NOMO-1 (cell line): ENCODE data around the gene NAALADL2.

Experiments used
- DNase-seq, 2 experiments: peaks; one replicate each; lab custom pipeline; 2025; ENCODE audit not compliant: unreplicated experiment in 2 of 2; lab: John Stamatoyannopoulos, UW

Gene NAALADL2

GRCh38 chr3:174859114-174859735 lies at the start of gene NAALADL2:
TSS of gene NAALADL2 (plus strand) at chr3:174859334.
- no peak for DNase-seq

GRCh38 chr3:174810254-174810653 lies 48.9 kb upstream of the NAALADL2 start:
- DNase-seq = peak in 1 of 2 experiments; percentile 25

- DNase-seq = no peak
These were observed 46.8 kb upstream of the NAALADL2 start for GRCh38 chr3:174812172-174812862.

- DNase-seq = no peak
These were observed 43.4 kb upstream of the NAALADL2 start for GRCh38 chr3:174815750-174816149.

GRCh38 chr3:174820885-174821284 lies 38.2 kb upstream of the NAALADL2 start:
- DNase-seq = no peak

- no peak for DNase-seq
These were observed 37.7 kb upstream of the NAALADL2 start for GRCh38 chr3:174821477-174821876.

- DNase-seq = no peak
These were observed 36.8 kb upstream of the NAALADL2 start for GRCh38 chr3:174822320-174822719.

GRCh38 chr3:174826069-174826468 lies 33.1 kb upstream of the NAALADL2 start:
- DNase-seq = no peak

GRCh38 chr3:174844746-174845145 lies 14.4 kb upstream of the NAALADL2 start:
- no peak for DNase-seq

- DNase-seq = no peak
These were observed 13.1 kb upstream of the NAALADL2 start for GRCh38 chr3:174846055-174846454.

GRCh38 chr3:174854987-174855386 lies 4.1 kb upstream of the NAALADL2 start:
- no peak for DNase-seq

- no peak for DNase-seq
These were observed 1.8 kb upstream of the NAALADL2 start for GRCh38 chr3:174857301-174857700.

- DNase-seq = no peak
These were observed 781 bp upstream of the NAALADL2 start for GRCh38 chr3:174858353-174858752.

- no peak for DNase-seq
These were observed 622 bp downstream of the NAALADL2 start for GRCh38 chr3:174859756-174860155.

GRCh38 chr3:174862101-174862500 lies 3.0 kb downstream of the NAALADL2 start:
- DNase-seq = no peak

- no peak for DNase-seq
These were observed 3.5 kb downstream of the NAALADL2 start for GRCh38 chr3:174862666-174863065.

- DNase-seq = no peak
These were observed 4.4 kb downstream of the NAALADL2 start for GRCh38 chr3:174863488-174863887.

- DNase-seq = no peak
These were observed 10.3 kb downstream of the NAALADL2 start for GRCh38 chr3:174869448-174869847.

- DNase-seq = no peak
These were observed 14.9 kb downstream of the NAALADL2 start for GRCh38 chr3:174873832-174874657.

GRCh38 chr3:174882789-174883188 lies 23.7 kb downstream of the NAALADL2 start:
- DNase-seq = no peak

GRCh38 chr3:174883881-174884675 lies 24.9 kb downstream of the NAALADL2 start:
- DNase-seq = no peak
